Suppressor macrophage treated with lipopolysaccharide for 1 hour (primary cell): ENCODE data around the gene HOXD13.
A peak's percentile ranks its signal among the peaks of the same experiment; 100 is the strongest.

ENCODE experiments used
- DNase-seq, 3 donors: peaks; one replicate each; pipeline ENCODE4 v3.0.0-alpha.2; 2020 to 2022

The HOXD13 gene

DNA sequence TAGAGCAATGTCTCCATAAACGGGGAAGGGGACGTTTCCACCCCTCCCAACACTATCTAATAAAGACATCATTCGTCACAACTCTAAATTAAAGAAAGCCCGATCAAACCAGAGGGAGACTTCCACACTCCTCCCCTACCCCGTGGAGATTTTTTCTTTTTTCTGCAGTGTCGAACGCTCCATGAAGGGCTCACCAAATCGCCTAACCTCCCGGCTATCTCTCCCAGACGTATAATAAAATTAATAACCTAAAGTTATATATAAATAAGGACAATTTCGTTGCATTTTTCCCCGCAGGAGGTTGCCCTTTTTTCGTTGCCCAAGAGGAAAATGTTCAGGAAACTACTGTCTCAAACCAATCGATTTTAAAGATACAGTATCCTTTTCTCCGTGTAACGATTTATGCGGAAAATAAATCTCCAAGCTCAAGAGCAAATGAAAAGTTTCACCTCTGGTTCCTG, 11.1 kb upstream of the HOXD13 start:
- peak in 1 of 3 donors; percentile 18 for DNase-seq

- peak in 2 of 3 donors; percentile 23 to 38 for DNase-seq
These were observed 10.5 kb upstream of the HOXD13 start for GRCh38 chr2:176081837-176082524.

DNA sequence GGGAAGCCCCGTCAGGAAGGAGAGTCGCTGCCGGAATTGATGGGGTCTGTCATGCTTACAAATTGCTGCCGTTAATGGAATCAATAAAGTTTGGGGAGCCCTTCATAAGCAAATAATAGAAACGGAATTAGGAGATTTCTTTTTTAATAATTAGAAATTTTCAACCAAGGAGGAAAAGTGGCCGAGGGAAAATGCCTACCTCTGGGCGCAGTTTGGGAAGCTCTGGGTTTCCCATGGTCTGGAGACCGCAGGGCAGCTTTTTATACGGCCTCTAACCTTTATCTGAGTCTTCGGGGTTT, 10.0 kb upstream of the HOXD13 start:
- no peak for DNase-seq

- DNase-seq, result peak in 1 of 3 donors; percentile 21
These were observed 9.4 kb upstream of the HOXD13 start for GRCh38 chr2:176082824-176083751.

DNA sequence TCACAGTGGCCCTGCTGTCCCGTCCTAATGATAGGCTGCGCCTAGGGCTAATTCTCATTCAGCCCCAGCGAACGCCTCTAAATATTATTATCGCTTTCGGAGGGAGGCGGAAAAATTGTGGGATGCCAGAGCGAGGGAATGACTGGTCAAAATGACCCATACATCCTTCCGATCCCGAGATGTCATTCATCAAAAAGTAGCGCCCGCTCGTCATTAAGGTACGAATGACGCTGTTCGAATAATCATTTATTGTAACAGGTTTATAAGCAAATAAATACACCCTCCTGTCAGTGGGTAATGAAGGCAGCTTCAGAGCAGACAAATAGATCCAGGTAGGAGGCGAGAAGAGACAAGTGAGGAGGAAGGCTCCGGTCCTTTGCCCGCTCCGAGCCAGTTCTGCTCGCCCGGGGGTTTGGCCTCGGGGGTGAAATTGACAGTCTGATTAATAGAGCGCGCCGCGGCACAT, 8.7 kb upstream of the HOXD13 start, which contains the start of gene EVX2:
EVX2 (minus strand) TSS at position 167 of the 466 bp plus-strand sequence. CDS start 186 bp downstream, outside the sequence.
- no peak for DNase-seq

DNA sequence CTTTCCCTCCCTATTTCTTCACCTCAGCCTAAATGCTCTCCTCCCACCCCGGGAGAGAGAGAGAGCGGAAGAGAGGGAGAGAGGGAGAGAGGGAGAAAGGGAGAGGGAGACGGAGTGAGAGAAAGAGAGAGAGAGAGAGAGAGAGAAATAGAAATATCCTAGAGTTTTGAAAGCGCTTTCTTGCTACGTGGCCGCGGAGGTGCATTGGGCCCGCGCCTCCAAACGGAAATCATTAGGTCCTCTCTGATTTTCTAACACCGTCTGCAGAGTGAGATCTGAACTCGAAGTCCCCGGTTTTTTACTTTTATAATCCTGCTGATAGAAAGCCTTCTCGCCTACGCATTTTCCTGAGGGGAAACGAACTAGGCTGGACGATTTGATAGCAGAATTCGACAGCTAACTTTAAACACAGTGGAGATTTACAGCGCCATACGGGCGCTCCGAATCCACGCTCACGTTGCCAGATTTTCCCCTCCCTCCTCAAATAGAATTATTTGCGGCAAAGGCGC, 7.9 kb upstream of the HOXD13 start:
- DNase-seq, result peak in 1 of 3 donors; percentile 16

DNA sequence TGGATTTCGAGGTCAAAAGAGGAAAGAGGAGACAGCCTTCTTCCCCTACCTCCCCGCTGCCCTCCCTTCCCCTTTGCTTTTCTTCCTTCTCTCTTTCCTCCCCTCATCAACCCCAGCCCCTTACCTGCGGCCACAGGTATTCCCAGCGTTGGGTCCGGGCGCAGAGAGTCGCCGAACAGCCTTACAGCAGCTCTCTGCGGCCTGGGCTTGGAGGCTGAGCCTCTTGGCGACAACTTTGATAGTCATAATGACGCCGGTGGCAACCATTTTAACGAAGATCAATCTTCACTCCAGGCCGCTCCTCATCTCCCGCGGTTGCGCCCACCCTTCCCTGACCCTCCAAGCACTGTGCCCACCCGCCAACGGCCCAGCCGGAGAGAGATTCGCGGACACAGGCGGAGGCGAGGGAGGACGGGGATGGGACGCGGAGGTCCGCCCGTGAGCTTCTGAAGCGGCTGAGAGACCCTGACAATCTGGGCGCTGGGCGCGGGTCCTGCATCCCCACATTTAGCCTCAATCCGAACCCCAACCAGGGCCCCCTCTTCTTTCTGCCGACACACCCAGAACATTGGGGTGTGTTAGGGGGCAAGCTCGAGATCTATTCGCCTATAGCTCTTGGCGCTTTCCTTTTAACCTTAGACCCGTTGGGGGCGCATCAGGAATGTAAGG, 7.3 kb upstream of the HOXD13 start:
- no peak for DNase-seq

- peak in 2 of 3 donors; percentile 29 to 44 for DNase-seq
These were observed 6.4 kb upstream of the HOXD13 start for GRCh38 chr2:176085861-176086771.

GRCh38 chr2:176087330-176088047, 5.0 kb upstream of the HOXD13 start:
- no peak for DNase-seq

DNA sequence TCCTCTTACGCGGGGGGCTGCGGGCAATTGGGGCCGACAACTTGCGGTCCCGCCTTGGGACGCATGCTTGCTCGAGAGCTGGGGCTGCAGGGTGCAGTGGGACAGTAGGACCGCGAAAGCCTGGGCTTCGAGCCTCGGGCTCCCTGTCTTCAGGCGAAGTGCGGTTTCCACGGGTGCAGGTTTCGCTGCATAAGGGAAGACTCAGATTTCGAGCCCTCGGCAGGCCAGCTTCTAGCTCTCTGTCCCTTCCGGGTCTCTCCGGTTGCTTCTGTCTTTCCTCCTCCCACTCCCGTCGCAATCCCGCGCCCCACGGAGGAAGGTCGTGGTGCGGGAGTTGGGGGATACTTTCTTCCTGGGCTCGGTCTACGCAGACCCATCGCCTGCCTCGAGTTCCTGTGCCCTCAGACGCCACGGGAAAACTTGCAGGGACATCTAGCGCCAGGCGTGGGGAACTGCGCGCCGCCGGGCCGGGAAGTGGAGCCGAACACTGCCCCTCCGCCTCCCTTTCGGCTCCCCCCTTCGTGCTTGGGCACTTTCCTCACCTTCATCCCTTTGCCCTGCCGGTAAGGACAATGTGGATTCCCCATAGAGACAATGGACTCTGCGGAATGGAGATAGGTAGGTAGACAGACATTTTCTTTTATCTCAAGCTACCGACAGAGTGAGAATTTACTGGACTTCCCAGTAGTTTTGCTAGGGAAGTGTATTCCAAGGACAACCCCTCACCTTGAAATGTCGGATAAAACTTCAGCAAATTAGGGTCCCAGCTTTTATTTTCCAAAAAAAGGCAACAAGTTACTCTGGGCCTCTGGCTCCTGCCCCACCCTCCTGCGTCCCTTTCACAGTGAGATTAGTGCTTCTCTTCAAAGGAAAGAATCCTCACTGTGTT, 4.2 kb upstream of the HOXD13 start:
- peak; percentile 68 to 80 (median 70) for DNase-seq

DNA sequence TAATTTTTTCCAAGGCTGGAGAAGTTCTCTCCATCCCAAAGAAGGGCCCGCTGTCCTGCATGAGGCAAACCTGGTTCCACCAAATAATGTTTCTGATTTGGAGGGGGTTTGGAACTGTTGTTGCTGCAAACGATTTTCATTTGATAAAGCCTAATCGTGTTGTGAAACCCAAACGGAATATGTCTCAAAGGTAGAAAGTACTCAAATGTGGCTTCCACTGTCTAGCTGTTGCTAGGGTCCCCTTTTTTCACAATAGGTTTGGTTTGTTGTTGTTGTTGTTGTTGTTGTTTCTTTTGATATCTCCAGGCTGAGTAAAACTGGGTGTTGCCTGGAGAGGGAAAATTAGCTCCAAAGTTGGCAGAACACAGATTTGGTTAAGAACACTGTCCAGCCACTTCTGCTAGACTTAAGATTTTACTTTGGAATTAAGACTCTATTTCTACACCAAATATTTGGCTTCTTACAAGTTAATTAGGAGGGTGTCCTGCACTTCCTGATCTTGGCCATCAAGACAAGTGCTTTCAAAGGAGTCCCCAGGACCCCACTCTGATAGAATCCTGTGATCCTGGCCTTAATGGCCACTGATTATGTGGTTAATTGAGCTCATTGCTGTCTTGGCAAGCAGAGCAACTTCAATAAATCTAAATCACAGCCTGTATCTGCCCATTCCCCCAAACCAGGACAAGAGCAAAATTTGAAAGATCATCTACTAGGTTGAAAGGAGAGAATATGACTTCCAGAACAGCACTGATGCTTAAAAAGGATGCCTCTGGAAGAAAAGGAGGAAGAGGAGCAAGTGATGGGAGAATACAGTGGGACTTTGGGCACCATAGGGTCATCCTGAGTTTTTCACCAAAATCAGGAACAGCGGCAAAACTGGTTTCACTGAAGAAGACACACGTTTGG, 3.3 kb upstream of the HOXD13 start:
- DNase-seq, result no peak

DNA sequence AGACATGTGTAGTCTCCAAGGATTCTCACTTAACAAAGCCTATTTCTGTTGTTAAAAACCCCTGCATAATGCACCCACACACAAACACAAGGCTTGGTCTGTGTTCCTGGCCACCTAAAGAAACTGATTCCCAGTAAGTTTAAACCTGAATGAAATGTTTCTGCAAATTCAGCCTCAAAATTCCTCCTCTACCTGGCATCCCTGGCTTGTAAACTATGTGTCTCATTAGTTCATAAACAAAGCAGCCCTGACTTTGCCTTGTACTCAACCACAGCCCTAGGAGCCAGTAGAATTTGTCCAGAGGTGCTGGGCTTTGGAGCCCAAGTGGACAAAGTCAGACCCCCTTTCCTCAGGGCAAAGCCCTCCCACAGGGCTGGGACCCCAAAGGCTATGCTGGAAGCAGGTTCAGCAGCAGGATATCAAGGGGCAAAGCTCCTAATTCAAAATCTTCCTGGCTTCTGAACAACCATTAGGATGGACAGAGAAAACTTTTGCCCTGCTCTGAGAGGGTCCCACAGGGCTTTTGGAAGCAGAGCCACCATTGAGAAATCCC, 2.6 kb upstream of the HOXD13 start:
- no peak for DNase-seq

DNA sequence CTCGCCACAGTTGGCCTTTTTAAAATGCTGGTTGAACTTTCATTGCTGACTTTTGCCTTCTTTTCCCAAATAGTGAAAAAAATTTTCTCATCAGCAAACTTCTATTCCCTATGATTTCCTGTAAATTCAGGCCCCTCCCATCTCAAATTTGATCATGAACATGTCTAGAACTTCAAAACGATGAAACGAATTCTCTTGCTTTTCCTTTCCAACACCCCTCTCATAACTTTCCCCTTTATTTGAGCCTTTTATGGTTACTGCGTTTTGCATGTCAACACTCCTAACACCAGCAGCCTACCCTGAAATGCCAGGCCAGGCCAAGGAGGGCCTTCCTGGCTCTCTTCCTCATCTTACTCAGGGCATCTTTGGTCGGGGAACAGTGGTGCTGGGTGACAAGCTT, 1.7 kb upstream of the HOXD13 start:
- DNase-seq, result no peak

- DNase-seq, result no peak
These were observed 927 bp upstream of the HOXD13 start for GRCh38 chr2:176091329-176092258.

- peak in 2 of 3 donors; percentile 31 to 49 for DNase-seq
These were observed 800 bp downstream of the HOXD13 start for GRCh38 chr2:176093145-176093897.

DNA sequence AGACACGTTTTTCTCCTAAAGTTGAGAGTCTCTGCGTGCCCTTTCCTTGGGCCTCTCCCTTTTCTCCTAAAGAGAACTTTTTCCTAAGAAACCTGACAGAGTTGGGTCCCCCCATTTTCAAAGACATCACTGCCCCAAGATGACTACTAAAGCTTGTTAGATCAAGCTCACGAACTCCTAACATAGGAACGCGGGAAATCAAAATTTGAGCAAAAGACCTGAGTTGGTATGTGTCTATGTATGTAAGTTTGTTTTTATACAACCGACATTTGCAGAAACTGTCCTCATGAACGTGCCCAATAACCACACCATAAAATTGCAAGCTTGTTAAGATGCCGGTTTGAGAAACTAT, 1.4 kb downstream of the HOXD13 start:
- no peak for DNase-seq

GRCh38 chr2:176094349-176094748, 1.8 kb downstream of the HOXD13 start:
- no peak for DNase-seq
